Body of pancreas (tissue), 4 donors: Measurements from ENCODE around the gene RMRP.

Source experiments
- POLR2A ChIP-seq, 3 donors: fragments of 450-650 bp; IDR thresholded peaks; one replicate each; pipeline ENCODE4 v1.6.1; 2016; ENCODE audit warnings: antibody characterized with exemption in 3 of 3, mild to moderate bottlenecking in 2 of 3
- TF ChIP-seq, protein P1 (sequence below), 7 experiments: fragments of 450-650 bp in 4 of 7; fragments of 200-600 bp in 3 of 7; sonication (generic) in 3 of 7; IDR thresholded peaks; one replicate each; pipeline ENCODE4 v1.5.1; 2016 to 2019; ENCODE audit warnings: antibody characterized with exemption in 7 of 7

DNA sequence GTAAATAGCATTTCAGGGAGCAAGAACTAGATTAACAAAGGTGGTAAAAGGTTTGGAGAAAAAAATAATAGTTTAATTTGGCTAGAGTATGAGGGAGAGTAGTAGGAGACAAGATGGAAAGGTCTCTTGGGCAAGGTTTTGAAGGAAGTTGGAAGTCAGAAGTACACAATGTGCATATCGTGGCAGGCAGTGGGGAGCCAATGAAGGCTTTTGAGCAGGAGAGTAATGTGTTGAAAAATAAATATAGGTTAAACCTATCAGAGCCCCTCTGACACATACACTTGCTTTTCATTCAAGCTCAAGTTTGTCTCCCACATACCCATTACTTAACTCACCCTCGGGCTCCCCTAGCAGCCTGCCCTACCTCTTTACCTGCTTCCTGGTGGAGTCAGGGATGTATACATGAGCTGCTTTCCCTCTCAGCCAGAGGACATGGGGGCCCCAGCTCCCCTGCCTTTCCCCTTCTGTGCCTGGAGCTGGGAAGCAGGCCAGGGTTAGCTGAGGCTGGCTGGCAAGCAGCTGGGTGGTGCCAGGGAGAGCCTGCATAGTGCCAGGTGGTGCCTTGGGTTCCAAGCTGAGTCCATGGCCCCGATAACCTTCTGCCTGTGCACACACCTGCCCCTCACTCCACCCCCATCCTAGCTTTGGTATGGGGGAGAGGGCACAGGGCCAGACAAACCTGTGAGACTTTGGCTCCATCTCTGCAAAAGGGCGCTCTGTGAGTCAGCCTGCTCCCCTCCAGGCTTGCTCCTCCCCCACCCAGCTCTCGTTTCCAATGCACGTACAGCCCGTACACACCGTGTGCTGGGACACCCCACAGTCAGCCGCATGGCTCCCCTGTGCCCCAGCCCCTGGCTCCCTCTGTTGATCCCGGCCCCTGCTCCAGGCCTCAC, 15.6 kb upstream of the RMRP start, which contains the start of gene CA9:
- TF ChIP-seq, protein P1, sequence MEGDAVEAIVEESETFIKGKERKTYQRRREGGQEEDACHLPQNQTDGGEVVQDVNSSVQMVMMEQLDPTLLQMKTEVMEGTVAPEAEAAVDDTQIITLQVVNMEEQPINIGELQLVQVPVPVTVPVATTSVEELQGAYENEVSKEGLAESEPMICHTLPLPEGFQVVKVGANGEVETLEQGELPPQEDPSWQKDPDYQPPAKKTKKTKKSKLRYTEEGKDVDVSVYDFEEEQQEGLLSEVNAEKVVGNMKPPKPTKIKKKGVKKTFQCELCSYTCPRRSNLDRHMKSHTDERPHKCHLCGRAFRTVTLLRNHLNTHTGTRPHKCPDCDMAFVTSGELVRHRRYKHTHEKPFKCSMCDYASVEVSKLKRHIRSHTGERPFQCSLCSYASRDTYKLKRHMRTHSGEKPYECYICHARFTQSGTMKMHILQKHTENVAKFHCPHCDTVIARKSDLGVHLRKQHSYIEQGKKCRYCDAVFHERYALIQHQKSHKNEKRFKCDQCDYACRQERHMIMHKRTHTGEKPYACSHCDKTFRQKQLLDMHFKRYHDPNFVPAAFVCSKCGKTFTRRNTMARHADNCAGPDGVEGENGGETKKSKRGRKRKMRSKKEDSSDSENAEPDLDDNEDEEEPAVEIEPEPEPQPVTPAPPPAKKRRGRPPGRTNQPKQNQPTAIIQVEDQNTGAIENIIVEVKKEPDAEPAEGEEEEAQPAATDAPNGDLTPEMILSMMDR (IDR thresholded peaks at IDR 0.05), result no peak
- peak in 1 of 3 donors; percentile 45 for TF ChIP-seq POLR2A (IDR thresholded peaks at IDR 0.05)
